HG03103 (cell line): ENCODE data around the gene TELO2.
"Not testable (repeated sequence)": the region's sequence is repeated elsewhere in the genome, so short reads cannot be mapped to it uniquely, and the experiment has no call there.

Source experiments
- ATAC-seq: cut with Tn5 transposase; IDR thresholded peaks from one replicate; pipeline ENCODE4 v1.9.1; 2021; ENCODE audit warnings: low read depth; ENCODE audit not compliant: unreplicated experiment

Gene TELO2

GRCh38 chr16:1457489-1458245 lies 35.5 kb upstream of the TELO2 start:
- ATAC-seq = no peak

DNA sequence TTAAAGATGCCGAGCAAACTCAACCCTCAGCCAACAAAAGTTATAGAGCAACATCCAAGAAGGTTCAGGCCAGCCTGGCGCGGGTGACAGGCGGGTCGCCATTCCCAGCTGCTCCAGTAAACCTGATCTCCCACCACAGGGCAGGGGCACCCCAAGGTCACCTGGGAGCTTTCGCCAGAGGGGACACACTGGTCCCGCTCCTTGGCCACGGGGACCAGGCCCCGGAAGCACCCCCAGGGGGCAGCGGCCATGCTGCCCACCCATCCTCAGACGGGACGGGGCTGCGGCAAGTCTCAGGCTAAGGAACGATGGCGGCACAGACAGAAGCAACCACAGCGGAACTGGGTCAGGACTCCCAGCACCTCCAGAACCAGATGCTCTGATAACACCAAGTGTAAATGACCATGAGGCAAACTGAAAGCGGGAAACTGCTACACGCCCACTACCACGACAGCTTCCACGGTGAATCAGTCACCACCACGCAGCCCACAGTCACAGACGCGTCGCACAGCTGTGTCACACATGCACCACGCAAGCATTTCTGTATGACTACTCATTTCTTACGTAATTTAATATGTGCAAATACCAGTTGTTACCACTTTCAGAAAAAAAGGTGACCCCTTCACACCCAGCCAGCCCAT lies 34.7 kb upstream of the TELO2 start:
- ATAC-seq = no peak

GRCh38 chr16:1458977-1459341 lies 34.2 kb upstream of the TELO2 start:
- ATAC-seq = no peak

DNA sequence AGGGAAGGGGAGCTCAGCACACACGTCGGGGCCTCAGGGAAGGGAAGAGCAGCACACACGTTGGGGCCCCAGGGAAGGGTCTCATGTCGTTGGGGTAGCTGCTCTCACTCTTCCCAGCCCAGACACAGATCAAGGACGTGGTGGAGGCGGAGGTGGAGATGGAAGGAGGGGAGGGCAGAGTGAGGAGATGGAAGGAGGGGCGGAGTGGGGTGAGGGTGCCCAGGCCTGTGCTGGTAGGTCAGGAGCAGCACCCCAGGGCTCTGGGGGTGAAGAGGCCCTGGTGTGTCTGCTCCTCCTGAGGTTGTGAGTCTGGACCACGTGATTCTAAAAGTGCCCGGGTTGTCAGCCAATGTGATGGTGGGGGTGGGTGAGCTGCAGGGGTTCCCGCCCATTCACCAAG lies 33.2 kb upstream of the TELO2 start:
- ATAC-seq = no peak

DNA sequence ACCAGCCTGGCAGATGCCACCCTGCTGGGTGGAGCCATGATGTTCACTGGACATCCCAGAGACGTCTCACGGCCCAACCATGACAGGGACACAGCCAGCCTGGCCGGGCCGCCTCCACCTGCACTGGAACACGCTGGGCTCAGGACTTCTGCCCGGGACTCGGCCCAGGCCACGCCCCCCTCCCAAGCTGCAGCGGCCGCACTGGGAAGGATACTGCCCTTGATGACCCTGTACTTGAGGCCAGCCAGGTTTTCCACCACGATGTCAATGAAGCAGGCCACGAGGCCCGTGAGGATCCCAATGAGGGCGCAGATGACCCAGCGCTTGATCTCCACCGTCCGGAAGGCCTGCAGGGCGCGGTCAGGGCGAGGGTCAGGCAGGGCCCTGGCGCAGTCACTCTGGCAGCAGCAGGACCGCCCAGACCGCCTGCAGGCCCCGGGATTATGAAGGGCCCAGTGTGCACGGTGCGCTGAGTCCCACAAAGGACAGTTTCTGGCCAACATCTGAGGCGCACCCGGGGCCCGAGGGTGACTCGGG lies 32.5 kb upstream of the TELO2 start:
- ATAC-seq = no peak

DNA sequence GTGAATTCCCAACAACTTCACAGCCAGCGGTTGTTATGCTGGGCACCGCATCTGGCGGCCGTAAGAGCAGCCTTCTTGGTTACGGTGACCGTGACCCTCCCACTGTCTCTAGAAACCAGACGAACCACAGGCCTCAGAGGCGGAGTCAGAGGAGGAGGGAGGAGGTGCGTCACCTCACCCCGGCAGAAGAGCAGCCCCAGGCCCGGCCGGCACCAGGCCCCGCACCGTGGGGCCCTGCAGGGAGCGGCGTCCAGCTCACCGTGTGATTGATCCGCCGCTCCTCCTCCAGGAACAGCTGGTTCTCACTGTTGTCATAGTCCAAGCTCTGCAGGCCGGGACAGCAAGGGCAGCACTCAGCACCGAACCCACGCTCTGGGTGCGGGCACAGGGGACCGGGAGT lies 32.0 kb upstream of the TELO2 start:
- ATAC-seq = no peak

DNA sequence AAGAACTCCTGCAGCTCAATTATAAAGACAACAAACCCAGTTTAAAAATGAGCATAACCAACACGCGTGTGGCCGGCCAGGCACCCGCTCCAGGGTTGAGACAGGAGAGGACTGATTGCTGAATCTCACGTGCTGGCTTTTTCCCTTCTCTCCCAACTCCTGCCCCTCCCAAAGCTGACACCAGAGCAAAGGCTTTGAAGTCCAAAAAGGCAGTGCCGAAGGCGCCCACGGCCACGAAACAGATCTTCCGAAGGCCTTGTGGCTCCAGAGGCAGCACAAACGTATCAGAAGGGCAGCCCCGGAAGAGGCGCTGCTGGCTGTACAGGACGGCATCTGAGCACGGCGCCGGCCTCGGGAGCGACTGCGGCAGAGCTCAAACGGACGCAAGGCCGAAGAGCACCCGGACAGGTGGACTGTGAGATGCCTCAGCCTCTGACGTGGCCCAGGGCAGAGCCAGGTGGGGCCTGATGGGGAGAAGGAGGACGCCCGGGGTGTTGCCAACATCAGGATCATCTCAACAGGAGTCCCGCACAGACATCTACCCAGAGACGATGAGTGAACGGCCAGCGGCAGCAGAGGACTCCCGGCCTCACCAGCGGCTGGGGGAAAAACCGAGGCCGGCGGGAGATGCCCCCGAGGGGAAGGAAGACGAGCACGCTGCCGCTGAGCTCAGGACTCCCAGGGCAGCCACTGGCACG lies 28.8 kb upstream of the TELO2 start:
- ATAC-seq = no peak

DNA sequence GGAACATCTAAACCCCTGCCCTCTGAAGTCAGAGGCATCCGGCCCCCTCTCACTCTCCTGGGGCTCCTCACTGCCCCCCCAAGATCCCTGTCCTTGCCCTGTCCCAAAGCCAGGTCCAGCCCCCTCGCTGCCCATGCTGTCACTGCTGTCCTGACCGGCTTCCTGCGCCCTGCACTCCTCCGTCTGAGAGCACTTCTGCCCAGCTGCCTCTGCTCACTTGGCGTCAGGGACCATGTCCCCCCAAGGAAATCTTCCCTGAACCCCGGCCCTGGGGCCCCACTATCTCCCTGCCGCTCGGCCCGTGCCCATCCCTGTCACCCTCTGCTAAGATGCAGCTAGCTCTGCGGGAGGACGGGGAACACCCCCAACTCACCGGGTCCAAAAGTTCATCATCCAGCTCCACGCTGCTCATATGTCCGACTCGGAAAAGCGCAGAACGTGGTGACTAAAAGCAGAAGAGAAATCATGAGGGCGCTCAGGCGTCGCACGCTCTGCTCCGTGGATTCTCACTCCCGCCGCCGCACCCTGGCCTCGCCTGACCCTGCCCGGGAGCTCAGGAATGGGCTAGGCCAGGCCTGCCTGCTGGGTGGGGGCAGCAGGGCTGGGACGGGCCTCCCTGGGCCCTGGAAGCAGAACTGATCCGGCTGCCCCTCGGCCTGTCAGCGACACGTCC lies 28.1 kb upstream of the TELO2 start:
- ATAC-seq = no peak

GRCh38 chr16:1465567-1465915 lies 27.6 kb upstream of the TELO2 start:
- no peak for ATAC-seq

DNA sequence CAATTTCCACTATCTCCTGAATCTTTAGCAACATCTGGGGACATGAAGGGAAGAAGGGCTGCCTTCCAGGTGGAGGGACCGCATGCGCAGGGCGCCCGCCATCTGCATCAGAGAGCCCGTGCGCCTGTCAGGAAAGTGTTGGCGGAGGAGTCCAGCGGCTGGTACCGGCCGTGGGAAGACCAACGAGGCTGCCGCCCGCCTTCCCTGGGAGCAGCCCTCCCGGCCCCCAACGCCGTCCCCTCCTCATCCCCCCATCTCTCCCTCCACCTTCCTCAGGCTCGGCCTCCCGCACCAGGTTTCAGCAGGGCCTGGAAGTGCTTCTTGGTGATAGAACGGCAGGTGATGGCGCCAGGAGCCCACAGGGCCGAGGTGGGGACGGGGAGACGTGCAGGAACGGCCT lies 27.1 kb upstream of the TELO2 start:
- no peak for ATAC-seq

- no peak for ATAC-seq
Measured at GRCh38 chr16:1466968-1467521, 26.1 kb upstream of the TELO2 start.

GRCh38 chr16:1468426-1468810 lies 24.7 kb upstream of the TELO2 start:
- ATAC-seq = no peak

GRCh38 chr16:1469141-1469540 lies 24.0 kb upstream of the TELO2 start:
- ATAC-seq = not testable (repeated sequence)

DNA sequence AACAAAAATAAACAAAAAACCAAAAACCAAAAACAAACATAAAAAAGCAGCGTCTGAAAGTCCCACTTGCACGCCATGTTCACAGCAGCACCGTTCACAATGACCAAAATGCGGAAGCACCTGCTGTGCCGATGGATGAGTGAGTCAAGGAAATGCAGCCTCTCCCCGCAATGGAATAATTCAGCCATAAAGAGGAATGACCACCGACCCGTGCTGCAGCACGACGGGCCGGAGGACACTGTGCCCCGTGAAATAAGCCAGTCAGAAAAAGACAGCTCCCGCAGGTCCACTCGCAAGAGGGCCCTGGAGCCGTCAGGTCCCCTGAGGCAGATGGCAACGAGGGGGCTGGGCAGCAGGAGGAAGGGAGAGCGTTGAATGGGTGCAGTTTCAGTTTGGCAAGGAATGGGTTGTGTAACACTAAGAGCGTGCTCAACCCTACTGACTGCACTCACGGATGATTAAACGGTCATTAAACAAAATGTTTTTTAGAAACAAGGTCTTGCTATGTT lies 23.4 kb upstream of the TELO2 start:
- no peak for ATAC-seq

DNA sequence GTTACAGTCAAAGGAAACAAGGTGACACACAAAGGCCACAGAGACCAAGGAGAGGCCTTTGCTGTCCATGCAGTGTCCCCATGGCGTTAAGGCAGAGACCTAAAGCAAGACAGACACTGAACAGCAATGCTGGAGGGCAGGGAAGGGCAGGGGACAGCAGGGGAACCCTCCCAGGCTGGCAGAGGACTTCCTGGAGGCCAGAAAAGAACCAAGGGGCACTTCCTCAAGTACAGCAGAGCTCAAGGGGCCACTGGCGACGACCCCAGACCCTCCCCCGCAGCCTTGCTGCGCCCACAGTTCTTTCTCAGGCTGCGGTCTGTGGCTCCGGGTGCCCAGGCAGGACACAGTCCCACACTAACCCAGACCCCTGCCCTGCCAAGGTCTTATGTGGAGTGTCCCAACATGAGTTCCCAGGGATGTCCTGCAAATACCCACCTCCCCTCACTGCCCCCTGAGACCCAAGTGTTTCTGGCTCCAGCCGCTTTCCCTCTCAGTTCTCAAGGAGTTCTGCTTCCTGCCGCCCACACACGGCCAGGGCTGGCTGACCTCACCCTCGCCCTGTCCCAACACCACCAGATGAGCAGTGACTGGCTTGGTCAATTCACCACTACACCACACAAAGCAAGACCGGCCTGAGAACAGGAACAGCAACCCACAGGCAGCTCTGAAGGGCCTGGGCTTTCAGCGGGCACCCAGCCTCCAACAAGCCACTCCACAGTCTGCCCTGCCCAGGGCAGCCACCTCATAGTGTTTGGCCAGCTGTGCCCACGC lies 22.5 kb upstream of the TELO2 start:
- no peak for ATAC-seq

GRCh38 chr16:1471569-1472194 lies 21.5 kb upstream of the TELO2 start:
- ATAC-seq = no peak

DNA sequence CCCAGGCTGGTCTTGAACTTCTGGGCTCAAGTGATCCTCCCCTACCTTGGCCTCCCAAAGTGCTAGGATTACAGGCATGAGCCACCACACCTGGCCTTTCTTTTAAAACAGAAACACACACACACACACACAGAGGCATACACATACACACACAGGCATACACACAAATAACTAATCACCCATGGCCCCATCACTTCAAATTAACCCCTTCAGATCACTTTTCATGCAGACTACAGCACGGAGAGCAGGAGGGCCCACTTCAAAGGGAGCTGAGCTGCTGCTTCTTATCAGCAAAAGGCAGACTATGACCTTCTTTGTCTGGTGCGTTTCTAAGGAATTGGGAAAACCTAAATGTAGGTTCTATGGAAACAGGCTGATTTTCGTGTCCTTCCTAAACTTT lies 20.2 kb upstream of the TELO2 start:
- no peak for ATAC-seq

- no peak for ATAC-seq
Measured at GRCh38 chr16:1474082-1474795, 18.9 kb upstream of the TELO2 start.
